GM21619 (cell line): ENCODE measurements around the gene TBC1D17.

Source experiments
- ATAC-seq: cut with Tn5 transposase; IDR thresholded peaks from one replicate; pipeline ENCODE4 v1.9.1; 2021; ENCODE audit not compliant: unreplicated experiment

Gene TBC1D17

GRCh38 chr19:49860336-49861102, 17.0 kb upstream of the TBC1D17 start:
- no peak for ATAC-seq

GRCh38 chr19:49861107-49861506, 16.4 kb upstream of the TBC1D17 start:
- ATAC-seq: no peak

- no peak for ATAC-seq
Measured at GRCh38 chr19:49861541-49862378, 15.7 kb upstream of the TBC1D17 start.

GRCh38 chr19:49862391-49863253, 14.9 kb upstream of the TBC1D17 start:
- ATAC-seq: no peak

GRCh38 chr19:49863254-49863934, 14.1 kb upstream of the TBC1D17 start:
- ATAC-seq: no peak

GRCh38 chr19:49863935-49864320, 13.6 kb upstream of the TBC1D17 start:
- no peak for ATAC-seq

GRCh38 chr19:49864890-49865289, 12.6 kb upstream of the TBC1D17 start:
- no peak for ATAC-seq

GRCh38 chr19:49866933-49867782, 10.3 kb upstream of the TBC1D17 start, which contains the start of gene PNKP:
Gene PNKP, minus strand, starts transcription at chr19:49867576. Its CDS starts 372 bp downstream, at chr19:49867204.
- ATAC-seq: peak; percentile 33

GRCh38 chr19:49869009-49869483, 8.5 kb upstream of the TBC1D17 start:
- no peak for ATAC-seq

- peak; percentile 66 for ATAC-seq
Measured at GRCh38 chr19:49869484-49870308, 7.8 kb upstream of the TBC1D17 start.

GRCh38 chr19:49870309-49870901, 7.1 kb upstream of the TBC1D17 start:
- ATAC-seq: no peak

- ATAC-seq: no peak
Measured at GRCh38 chr19:49871349-49871985, 6.0 kb upstream of the TBC1D17 start.

- ATAC-seq: no peak
Measured at GRCh38 chr19:49872245-49873128, 5.0 kb upstream of the TBC1D17 start.

- no peak for ATAC-seq
Measured at GRCh38 chr19:49873129-49873521, 4.4 kb upstream of the TBC1D17 start.

GRCh38 chr19:49873834-49874233, 3.7 kb upstream of the TBC1D17 start:
- ATAC-seq: no peak

- ATAC-seq: no peak
Measured at GRCh38 chr19:49874503-49875157, 2.9 kb upstream of the TBC1D17 start.
